ENCODE results near the gene CHST10. TPM values are rescaled to one million over a fixed set of nuclear protein-coding genes. Genes with fewer than 3 reads are reported as not detected.

The CHST10 gene
- total RNA-seq, 1 donor from 2014 or later, result 25.0 TPM

GRCh38 chr2:100423631-100424030 lies 6.2 kb upstream of the CHST10 start:
- no peaks in the 10 kb centered on the region for H3K36me3 Mint-ChIP-seq (ENCODE audit: unreplicated experiment)
- no peaks in the 10 kb centered on the region for H3K9me3 Mint-ChIP-seq (ENCODE audit: unreplicated experiment)
- no peak overlapping the region for H3K27ac Mint-ChIP-seq (ENCODE audit: unreplicated experiment)
- H3K4me3 Mint-ChIP-seq (ENCODE audit: unreplicated experiment), result no peak overlapping the region
- DNase-seq, result no peak
- TF ChIP-seq CTCF (IDR thresholded peaks at IDR 0.05; ENCODE audit: partially characterized antibody, unreplicated experiment), result no peak
- H3K4me1 Mint-ChIP-seq (ENCODE audit: low read depth, unreplicated experiment), result no peaks in the 10 kb centered on the region
- peaks cover 2% of the 10 kb centered on the region for H3K27me3 Mint-ChIP-seq (ENCODE audit: unreplicated experiment)

- no peaks in the 10 kb centered on the region for H3K4me1 Mint-ChIP-seq (ENCODE audit: low read depth, unreplicated experiment)
- H3K9me3 Mint-ChIP-seq (ENCODE audit: unreplicated experiment), result peaks cover 2% of the 10 kb centered on the region
- H3K36me3 Mint-ChIP-seq (ENCODE audit: unreplicated experiment), result no peaks in the 10 kb centered on the region
- peaks cover 4% of the 10 kb centered on the region for H3K27me3 Mint-ChIP-seq (ENCODE audit: unreplicated experiment)
- no peak overlapping the region for H3K4me3 Mint-ChIP-seq (ENCODE audit: unreplicated experiment)
- TF ChIP-seq CTCF (IDR thresholded peaks at IDR 0.05; ENCODE audit: partially characterized antibody, unreplicated experiment), result peak; percentile 68
- DNase-seq, result peak; percentile 71
- no peak overlapping the region for H3K27ac Mint-ChIP-seq (ENCODE audit: unreplicated experiment)
These were observed 5.0 kb upstream of the CHST10 start for GRCh38 chr2:100422320-100423055.

GRCh38 chr2:100419915-100420314 lies 2.4 kb upstream of the CHST10 start:
- no peak overlapping the region for H3K4me3 Mint-ChIP-seq (ENCODE audit: unreplicated experiment)
- peaks cover 2% of the 10 kb centered on the region for H3K9me3 Mint-ChIP-seq (ENCODE audit: unreplicated experiment)
- no peaks in the 10 kb centered on the region for H3K36me3 Mint-ChIP-seq (ENCODE audit: unreplicated experiment)
- peaks cover 3% of the 10 kb centered on the region for H3K4me1 Mint-ChIP-seq (ENCODE audit: low read depth, unreplicated experiment)
- H3K27ac Mint-ChIP-seq (ENCODE audit: unreplicated experiment), result no peak overlapping the region
- no peak for TF ChIP-seq CTCF (IDR thresholded peaks at IDR 0.05; ENCODE audit: partially characterized antibody, unreplicated experiment)
- no peak for DNase-seq
- H3K27me3 Mint-ChIP-seq (ENCODE audit: unreplicated experiment), result peaks cover 4% of the 10 kb centered on the region

- Mint-ChIP-seq H3K9me3 (ENCODE audit: unreplicated experiment) (peaks cover 2% of the 10 kb centered on the region), H3K4me3 (ENCODE audit: unreplicated experiment) (peak overlapping the region; percentile 94), H3K27ac (ENCODE audit: unreplicated experiment) (no peak overlapping the region), H3K27me3 (ENCODE audit: unreplicated experiment) (peaks cover 2% of the 10 kb centered on the region), H3K4me1 (ENCODE audit: low read depth, unreplicated experiment) (peaks cover 11% of the 10 kb centered on the region), H3K36me3 (ENCODE audit: unreplicated experiment) (no peaks in the 10 kb centered on the region)
- no peak for TF ChIP-seq CTCF (IDR thresholded peaks at IDR 0.05; ENCODE audit: partially characterized antibody, unreplicated experiment)
- DNase-seq, result no peak
These were observed 1.0 kb upstream of the CHST10 start for GRCh38 chr2:100418406-100418962.

- H3K27ac Mint-ChIP-seq (ENCODE audit: unreplicated experiment), result peak overlapping the region; percentile 81
- peaks cover 19% of the 10 kb centered on the region for H3K4me1 Mint-ChIP-seq (ENCODE audit: low read depth, unreplicated experiment)
- peaks cover 2% of the 10 kb centered on the region for H3K9me3 Mint-ChIP-seq (ENCODE audit: unreplicated experiment)
- TF ChIP-seq CTCF (IDR thresholded peaks at IDR 0.05; ENCODE audit: partially characterized antibody, unreplicated experiment), result no peak
- DNase-seq, result no peak
- peak overlapping the region; percentile 94 for H3K4me3 Mint-ChIP-seq (ENCODE audit: unreplicated experiment)
- H3K36me3 Mint-ChIP-seq (ENCODE audit: unreplicated experiment), result no peaks in the 10 kb centered on the region
- H3K27me3 Mint-ChIP-seq (ENCODE audit: unreplicated experiment), result peaks cover 2% of the 10 kb centered on the region
These were observed 250 bp upstream of the CHST10 start for GRCh38 chr2:100417711-100418124.
